Natural killer cell (primary cell): ENCODE data around the gene BCAM. TPM values are rescaled to one million over a fixed set of nuclear protein-coding genes. Genes with fewer than 3 reads are reported as not detected.

ENCODE experiments used
- ATAC-seq, 3 donors: fragments of 150-1000 bp in 2 of 3; fragments of 200-7000 bp in 1 of 3; cut with Tn5 transposase; 1 replicate in 1 of 3; 2 replicates in 2 of 3; pipeline ENCODE4 v1.10.0; 2021; ENCODE audit warnings: mild to moderate bottlenecking in 2 of 3, moderate library complexity in 2 of 3
- DNase-seq, 2 donors: peaks; one replicate each; pipeline versions ENCODE4 v3.0.0 to v3.0.0-alpha.2; 2013 to 2021; ENCODE audit warnings: mixed read lengths in 1 of 2
- H3K27ac ChIP-seq: one replicate; pipeline ENCODE4 v1.5.1; 2013; ENCODE audit warnings: mild to moderate bottlenecking, low read length
- H3K27me3 ChIP-seq: one replicate; pipeline ENCODE4 v1.6.1; 2013; ENCODE audit warnings: low read length; ENCODE audit not compliant: control insufficient read depth, insufficient read depth
- H3K36me3 ChIP-seq: one replicate; pipeline ENCODE4 v1.6.1; 2013; ENCODE audit warnings: low read length; ENCODE audit not compliant: control insufficient read depth, insufficient read depth
- H3K4me1 ChIP-seq: one replicate; pipeline ENCODE4 v1.6.1; 2013; ENCODE audit warnings: low read length; ENCODE audit not compliant: control insufficient read depth, insufficient read depth
- H3K4me3 ChIP-seq: one replicate; pipeline ENCODE4 v1.5.1; 2013; ENCODE audit warnings: low read length
- H3K9me3 ChIP-seq: one replicate; pipeline ENCODE4 v1.6.1; 2013; ENCODE audit warnings: low read length; ENCODE audit not compliant: control insufficient read depth, insufficient read depth
- H3K27ac Mint-ChIP-seq, 2 donors: one replicate each; pipeline ENCODE4 v1.8.0; 2022; ENCODE audit warnings: mild to moderate bottlenecking in 2 of 2, mixed read lengths in 2 of 2, moderate library complexity in 1 of 2
- H3K27me3 Mint-ChIP-seq, 2 donors: one replicate each; pipeline ENCODE4 v1.8.0; 2022; ENCODE audit warnings: low read depth in 2 of 2, mixed read lengths in 2 of 2
- H3K36me3 Mint-ChIP-seq: one replicate; pipeline ENCODE4 v1.8.0; 2022; ENCODE audit warnings: mixed read lengths
- H3K4me1 Mint-ChIP-seq, 2 donors: one replicate each; pipeline ENCODE4 v1.8.0; 2022; ENCODE audit warnings: mixed read lengths in 2 of 2
- H3K4me3 Mint-ChIP-seq: one replicate; pipeline ENCODE4 v1.8.0; 2022; ENCODE audit warnings: mild to moderate bottlenecking, moderate library complexity, mixed read lengths
- H3K9me3 Mint-ChIP-seq, 2 donors: one replicate each; pipeline ENCODE4 v1.8.0; 2022; ENCODE audit warnings: mixed read lengths in 2 of 2
- CTCF ChIP-seq: fragments of 200-600 bp; IDR thresholded peaks from one replicate; pipeline ENCODE4 v1.8.0; 2022; ENCODE audit warnings: antibody characterized with exemption
- WGBS: methylation state at CpG from one replicate; pipeline ENCODE4 v1.1.7; 2013; ENCODE audit warnings: missing lambda C conversion rate; ENCODE audit not compliant: insufficient coverage; 5-methylcytosine and 5-hydroxymethylcytosine counted together
- intact Hi-C: fragments of 100-400 bp; cut with micrococcal nuclease; formaldehyde crosslinking; loops from one replicate; pipeline ENCODE4 v1.14.2; 2022
- total RNA-seq, 4 donors: library from RNA; stranded (reverse); fragments of 120-200 nt in 1 of 4; gene quantifications; one replicate each; pipeline versions ENCODE4 v1.2.3 to v1.2.4, GENCODE V29; 2013 to 2022

Gene BCAM
- total RNA-seq, 3 donors from 2014 or later (not counting 1 experiment from before 2014, with no cell fraction given) = not detected

- Mint-ChIP-seq H3K27me3 (no peaks in the 10 kb centered on the region), H3K4me3 (no peak overlapping the region), H3K36me3 (no peaks in the 10 kb centered on the region), H3K4me1 (peaks cover 0 to 6% of the 10 kb centered on the region in 2 donors), H3K27ac (no peak overlapping the region), H3K9me3 (no peaks in the 10 kb centered on the region)
- Histone ChIP-seq H3K27ac (no peak overlapping the region), H3K4me1 (no peaks in the 10 kb centered on the region), H3K27me3 (no peaks in the 10 kb centered on the region), H3K9me3 (no peaks in the 10 kb centered on the region), H3K36me3 (no peaks in the 10 kb centered on the region), H3K4me3 (no peak overlapping the region)
- ATAC-seq (no peak), DNase-seq (no peak)
- TF ChIP-seq CTCF = no peak
- WGBS = 90% methylated on average over 2 of the region's 2 CpGs
- intact Hi-C loops = no loop called here
Observed at GRCh38 chr19:44863990-44864389, 55.1 kb downstream of the BCAM start.

GRCh38 chr19:44865196-44865767 lies 56.4 kb downstream of the BCAM start:
- H3K9me3 Mint-ChIP-seq = no peaks in the 10 kb centered on the region
- H3K27me3 Mint-ChIP-seq = peaks cover 0 to 4% of the 10 kb centered on the region in 2 donors
- H3K27ac ChIP-seq = no peak overlapping the region
- intact Hi-C loops = no loop called here
- no peaks in the 10 kb centered on the region for H3K4me1 ChIP-seq
- peaks cover 0 to 12% of the 10 kb centered on the region in 2 donors for H3K4me1 Mint-ChIP-seq
- WGBS = 87% methylated on average over 27 of the region's 27 CpGs
- DNase-seq (no peak), ATAC-seq (no peak)
- no peaks in the 10 kb centered on the region for H3K36me3 ChIP-seq
- H3K9me3 ChIP-seq = no peaks in the 10 kb centered on the region
- H3K4me3 ChIP-seq = no peak overlapping the region
- no peak overlapping the region for H3K27ac Mint-ChIP-seq
- H3K36me3 Mint-ChIP-seq = no peaks in the 10 kb centered on the region
- H3K4me3 Mint-ChIP-seq = no peak overlapping the region
- no peak for TF ChIP-seq CTCF
- no peaks in the 10 kb centered on the region for H3K27me3 ChIP-seq

DNA sequence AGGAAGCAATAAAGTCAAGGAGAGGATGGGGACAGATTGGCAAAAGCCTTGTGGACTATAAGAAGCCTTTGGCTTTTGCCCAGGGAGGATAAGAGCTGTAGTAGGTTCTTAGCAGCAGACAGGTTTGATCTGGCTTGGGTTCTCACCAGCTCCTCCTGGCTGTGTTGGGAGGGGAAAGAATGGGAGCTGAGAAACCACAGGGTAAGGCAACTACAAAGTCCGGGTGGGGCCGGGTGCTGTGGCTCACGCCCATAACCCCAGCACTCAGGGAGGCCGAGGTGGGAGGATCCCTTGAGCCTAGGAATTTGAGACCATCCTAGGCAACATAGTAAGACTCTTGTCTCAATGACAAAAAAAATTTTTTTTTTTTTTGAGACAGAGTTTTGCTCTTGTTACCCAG lies 57.8 kb downstream of the BCAM start:
- no peak for TF ChIP-seq CTCF
- 57% methylated on average over 4 of the region's 4 CpGs for WGBS
- Histone ChIP-seq H3K36me3 (no peaks in the 10 kb centered on the region), H3K9me3 (no peaks in the 10 kb centered on the region), H3K4me3 (no peak overlapping the region), H3K27me3 (no peaks in the 10 kb centered on the region), H3K27ac (no peak overlapping the region), H3K4me1 (no peaks in the 10 kb centered on the region)
- Mint-ChIP-seq H3K4me1 (peaks cover 0 to 12% of the 10 kb centered on the region in 2 donors), H3K36me3 (no peaks in the 10 kb centered on the region), H3K9me3 (no peaks in the 10 kb centered on the region), H3K27me3 (peaks cover 0 to 4% of the 10 kb centered on the region in 2 donors), H3K27ac (no peak overlapping the region), H3K4me3 (no peak overlapping the region)
- no peak for DNase-seq
- intact Hi-C loops = no loop called here
- ATAC-seq = no peak

DNA sequence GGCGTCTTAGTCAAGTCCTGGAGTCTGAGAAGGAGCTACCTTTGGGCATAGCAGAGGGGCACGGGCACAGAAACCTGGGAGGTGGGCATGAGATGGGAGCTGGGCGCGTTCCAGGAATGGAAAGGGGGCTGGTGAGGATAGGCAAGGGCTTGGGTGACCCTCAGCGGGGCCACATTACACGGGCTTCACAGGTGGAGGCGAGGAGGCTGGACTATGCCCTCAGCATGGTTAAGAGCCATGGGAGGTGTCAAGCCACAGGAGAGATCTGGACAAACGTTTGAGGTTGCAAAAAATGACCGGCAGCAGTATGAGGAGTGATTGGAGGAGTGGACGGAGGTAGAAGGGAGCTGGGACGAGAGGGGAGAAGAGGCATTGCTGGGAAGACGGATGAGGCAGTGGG lies 58.7 kb downstream of the BCAM start:
- H3K9me3 ChIP-seq = no peaks in the 10 kb centered on the region
- H3K4me1 Mint-ChIP-seq = peaks cover 0 to 12% of the 10 kb centered on the region in 2 donors
- no peaks in the 10 kb centered on the region for H3K36me3 Mint-ChIP-seq
- H3K9me3 Mint-ChIP-seq = no peaks in the 10 kb centered on the region
- intact Hi-C loops = no loop called here
- no peaks in the 10 kb centered on the region for H3K4me1 ChIP-seq
- no peaks in the 10 kb centered on the region for H3K27me3 ChIP-seq
- H3K27ac Mint-ChIP-seq = no peak overlapping the region
- H3K4me3 ChIP-seq = no peak overlapping the region
- peaks cover 0 to 4% of the 10 kb centered on the region in 2 donors for H3K27me3 Mint-ChIP-seq
- TF ChIP-seq CTCF = no peak
- 88% methylated on average over 12 of the region's 12 CpGs for WGBS
- no peak overlapping the region for H3K27ac ChIP-seq
- no peak overlapping the region for H3K4me3 Mint-ChIP-seq
- H3K36me3 ChIP-seq = no peaks in the 10 kb centered on the region
- ATAC-seq (no peak), DNase-seq (no peak)
